GM21515 (cell line): ENCODE measurements around the gene TGM4.
"Not testable (repeated sequence)": the region's sequence is repeated elsewhere in the genome, so short reads cannot be mapped to it uniquely, and the experiment has no call there.

ENCODE experiments used
- ATAC-seq: cut with Tn5 transposase; IDR thresholded peaks from one replicate; pipeline ENCODE4 v1.9.1; 2021; ENCODE audit not compliant: unreplicated experiment

Gene TGM4

GRCh38 chr3:44874308-44874707 lies at the start of gene TGM4:
TSS of gene TGM4 (plus strand) at chr3:44874608. CDS start at chr3:44874679, 71 bp downstream.
- no peak for ATAC-seq

GRCh38 chr3:44825264-44825925 lies 49.0 kb upstream of the TGM4 start:
- no peak for ATAC-seq

- ATAC-seq: no peak
Measured at GRCh38 chr3:44827196-44827595, 47.2 kb upstream of the TGM4 start.

- no peak for ATAC-seq
Measured at GRCh38 chr3:44831232-44831631, 43.2 kb upstream of the TGM4 start.

- ATAC-seq: no peak
Measured at GRCh38 chr3:44832032-44832431, 42.4 kb upstream of the TGM4 start.

GRCh38 chr3:44832965-44833364 lies 41.4 kb upstream of the TGM4 start:
- ATAC-seq: no peak

- no peak for ATAC-seq
Measured at GRCh38 chr3:44833394-44833793, 41.0 kb upstream of the TGM4 start.

- ATAC-seq: no peak
Measured at GRCh38 chr3:44835684-44836083, 38.7 kb upstream of the TGM4 start.

GRCh38 chr3:44842376-44842775 lies 32.0 kb upstream of the TGM4 start:
- ATAC-seq: no peak

GRCh38 chr3:44845528-44846520 lies 28.6 kb upstream of the TGM4 start:
- no peak for ATAC-seq

GRCh38 chr3:44848634-44849033 lies 25.8 kb upstream of the TGM4 start:
- ATAC-seq: no peak

- ATAC-seq: not testable (repeated sequence)
Measured at GRCh38 chr3:44856663-44857062, 17.7 kb upstream of the TGM4 start.

- no peak for ATAC-seq
Measured at GRCh38 chr3:44860117-44860516, 14.3 kb upstream of the TGM4 start.

GRCh38 chr3:44861412-44862225 lies 12.8 kb upstream of the TGM4 start, which contains the start of gene TMEM42:
TSS of gene TMEM42 (plus strand) at chr3:44861912. CDS start at chr3:44861925, 13 bp downstream.
- ATAC-seq: peak; percentile 97

- peak; percentile 20 for ATAC-seq
Measured at GRCh38 chr3:44862226-44862637, 12.2 kb upstream of the TGM4 start.

GRCh38 chr3:44865272-44866035 lies 9.0 kb upstream of the TGM4 start:
- ATAC-seq: no peak

GRCh38 chr3:44867421-44868111 lies 6.8 kb upstream of the TGM4 start:
- ATAC-seq: no peak

GRCh38 chr3:44870375-44871061 lies 3.9 kb upstream of the TGM4 start:
- ATAC-seq: no peak

- ATAC-seq: no peak
Measured at GRCh38 chr3:44875596-44875995, 1.2 kb downstream of the TGM4 start.
